ENCODE results near the gene IKZF5. TPM values are rescaled to one million over a fixed set of nuclear protein-coding genes. Genes with fewer than 3 reads are reported as not detected.

The IKZF5 gene
- polyA plus RNA-seq, 3 donors = 8.6 to 12.8 (median 9.8) TPM

- peaks cover 2% of the 10 kb centered on the region for H3K4me1 Mint-ChIP-seq
Observed at GRCh38 chr10:122998360-122998917, 10.2 kb downstream of the IKZF5 start.

GRCh38 chr10:122997864-122998263 lies 10.7 kb downstream of the IKZF5 start:
- no CpG with 5 or more reads among the region's 3 CpGs for WGBS (ENCODE audit: insufficient coverage)
- H3K27me3 Mint-ChIP-seq (ENCODE audit: low read depth in 3 of 3) = peaks cover 0 to 5% (median 1%) of the 10 kb centered on the region in 3 donors
- Histone ChIP-seq H3K27me3 (ENCODE audit: control insufficient read depth in 2 of 2, insufficient read depth in 2 of 2, low read length in 2 of 2) (no peaks in the 10 kb centered on the region), H3K4me2 (replicated peaks; ENCODE audit: extremely low read depth, low read length, poor library complexity, severe bottlenecking) (no peak overlapping the region), H3K9ac (ENCODE audit: insufficient read depth, low read length, poor library complexity, severe bottlenecking) (no peak overlapping the region), H3K9me3 (replicated peaks in 1 of 2; ENCODE audit: control insufficient read depth in 1 of 2, insufficient read depth in 1 of 2, low read length in 2 of 2) (no peaks in the 10 kb centered on the region), H4K20me1 (ENCODE audit: insufficient read depth, low read length) (peaks cover 74% of the 10 kb centered on the region), H3K36me3 (replicated peaks in 1 of 2; ENCODE audit: control insufficient read depth in 1 of 2, insufficient read depth in 2 of 2, low read length in 2 of 2) (peaks cover 50 to 66% of the 10 kb centered on the region in 2 donors), H3K79me2 (ENCODE audit: insufficient read depth, low read length) (peaks cover 56% of the 10 kb centered on the region), H2AFZ (ENCODE audit: insufficient read depth, low read depth, low read length, poor library complexity, severe bottlenecking) (no peak overlapping the region), H3K4me1 (ENCODE audit: control insufficient read depth in 1 of 2, insufficient read depth in 2 of 2, low read length in 2 of 2) (no peaks in the 10 kb centered on the region), H3K27ac (ENCODE audit: low read depth in 1 of 2, low read length in 2 of 2) (no peak overlapping the region), H3K4me3 (replicated peaks in 1 of 3; ENCODE audit: low read depth in 2 of 3, low read length in 3 of 3) (no peak overlapping the region)
- H3K27ac Mint-ChIP-seq = no peak overlapping the region
- peaks cover 2% of the 10 kb centered on the region for H3K4me1 Mint-ChIP-seq
- TF ChIP-seq CTCF (IDR thresholded peaks at IDR 0.05) = no peak
- H3K36me3 Mint-ChIP-seq = peaks cover 52 to 66% of the 10 kb centered on the region in 2 donors
- intact Hi-C loops (cut with micrococcal nuclease) = no loop called here
- no peak overlapping the region for H3K4me3 Mint-ChIP-seq
- DNase-seq = no peak
- no peaks in the 10 kb centered on the region for H3K9me3 Mint-ChIP-seq

More at GRCh38 chr10:122998360-122998917, 10.2 kb downstream of the IKZF5 start:
- Histone ChIP-seq H3K36me3 (replicated peaks in 1 of 2; ENCODE audit: control insufficient read depth in 1 of 2, insufficient read depth in 2 of 2, low read length in 2 of 2) (peaks cover 44 to 60% of the 10 kb centered on the region in 2 donors), H3K27me3 (ENCODE audit: control insufficient read depth in 2 of 2, insufficient read depth in 2 of 2, low read length in 2 of 2) (no peaks in the 10 kb centered on the region), H3K4me1 (ENCODE audit: control insufficient read depth in 1 of 2, insufficient read depth in 2 of 2, low read length in 2 of 2) (no peaks in the 10 kb centered on the region), H4K20me1 (ENCODE audit: insufficient read depth, low read length) (peaks cover 80% of the 10 kb centered on the region), H3K79me2 (ENCODE audit: insufficient read depth, low read length) (peaks cover 62% of the 10 kb centered on the region), H3K4me3 (replicated peaks in 1 of 3; ENCODE audit: low read depth in 2 of 3, low read length in 3 of 3) (no peak overlapping the region), H3K9me3 (replicated peaks in 1 of 2; ENCODE audit: control insufficient read depth in 1 of 2, insufficient read depth in 1 of 2, low read length in 2 of 2) (no peaks in the 10 kb centered on the region), H3K9ac (ENCODE audit: insufficient read depth, low read length, poor library complexity, severe bottlenecking) (no peak overlapping the region), H3K4me2 (replicated peaks; ENCODE audit: extremely low read depth, low read length, poor library complexity, severe bottlenecking) (no peak overlapping the region), H3K27ac (ENCODE audit: low read depth in 1 of 2, low read length in 2 of 2) (no peak overlapping the region), H2AFZ (ENCODE audit: insufficient read depth, low read depth, low read length, poor library complexity, severe bottlenecking) (no peak overlapping the region)
- H3K4me3 Mint-ChIP-seq = no peak overlapping the region
- no peak overlapping the region for H3K27ac Mint-ChIP-seq
- no peak for TF ChIP-seq CTCF (IDR thresholded peaks at IDR 0.05)
- DNase-seq = no peak
- no peaks in the 10 kb centered on the region for H3K9me3 Mint-ChIP-seq
- intact Hi-C loops (cut with micrococcal nuclease) = no loop called here
- H3K36me3 Mint-ChIP-seq = peaks cover 49 to 63% of the 10 kb centered on the region in 2 donors
- peaks cover 0 to 5% (median 1%) of the 10 kb centered on the region in 3 donors for H3K27me3 Mint-ChIP-seq (ENCODE audit: low read depth in 3 of 3)
- no CpG with 5 or more reads among the region's 6 CpGs for WGBS (ENCODE audit: insufficient coverage)
